GM19455 (cell line): Measurements from ENCODE around the gene BRAF.
"Not testable (repeated sequence)": the region's sequence is repeated elsewhere in the genome, so short reads cannot be mapped to it uniquely, and the experiment has no call there.

Experiments used
- ATAC-seq: cut with Tn5 transposase; IDR thresholded peaks from one replicate; pipeline ENCODE4 v1.9.1; 2021; ENCODE audit not compliant: unreplicated experiment

Gene BRAF

GRCh38 chr7:140719721-140720120 lies 205.0 kb downstream of the BRAF start:
- no peak for ATAC-seq

GRCh38 chr7:140714331-140715040 lies 210.2 kb downstream of the BRAF start:
- ATAC-seq = no peak

GRCh38 chr7:140712392-140712791 lies 212.3 kb downstream of the BRAF start:
- ATAC-seq = not testable (repeated sequence)

GRCh38 chr7:140708764-140709163 lies 216.0 kb downstream of the BRAF start:
- ATAC-seq = not testable (repeated sequence)

GRCh38 chr7:140707132-140707531 lies 217.6 kb downstream of the BRAF start:
- no peak for ATAC-seq

- ATAC-seq = no peak
These were observed 220.5 kb downstream of the BRAF start for GRCh38 chr7:140704205-140704604.

GRCh38 chr7:140702774-140703173 lies 222.0 kb downstream of the BRAF start:
- no peak for ATAC-seq

GRCh38 chr7:140698477-140698876 lies 226.3 kb downstream of the BRAF start:
- ATAC-seq = no peak

GRCh38 chr7:140697447-140698143 lies 227.1 kb downstream of the BRAF start:
- ATAC-seq = no peak

- peak; percentile 94 for ATAC-seq
These were observed 227.9 kb downstream of the BRAF start, which contains the start of gene NDUFB2 for GRCh38 chr7:140696680-140697446. Gene NDUFB2 (plus strand): TSS chr7:140696708. CDS start chr7:140696745, 37 bp downstream.

- ATAC-seq = peak; percentile 2
These were observed 228.6 kb downstream of the BRAF start for GRCh38 chr7:140696024-140696679.

- no peak for ATAC-seq
These were observed 229.3 kb downstream of the BRAF start for GRCh38 chr7:140695381-140695780.

GRCh38 chr7:140694592-140694991 lies 230.1 kb downstream of the BRAF start:
- ATAC-seq = no peak

GRCh38 chr7:140693849-140694248 lies 230.9 kb downstream of the BRAF start:
- ATAC-seq = not testable (repeated sequence)

GRCh38 chr7:140691376-140692045 lies 233.2 kb downstream of the BRAF start:
- no peak for ATAC-seq

- ATAC-seq = no peak
These were observed 235.3 kb downstream of the BRAF start for GRCh38 chr7:140689199-140690152.

GRCh38 chr7:140688341-140688740 lies 236.4 kb downstream of the BRAF start:
- no peak for ATAC-seq

- ATAC-seq = no peak
These were observed 237.8 kb downstream of the BRAF start for GRCh38 chr7:140686921-140687320.

GRCh38 chr7:140685407-140686087 lies 239.2 kb downstream of the BRAF start:
- no peak for ATAC-seq
